Measurements from ENCODE around the gene MMAB. TPM values are rescaled to one million over a fixed set of nuclear protein-coding genes. Genes with fewer than 3 reads are reported as not detected.

MMAB gene
- total RNA-seq, 2 donors from 2014 or later = 23.1 to 79.2 TPM

- DNase-seq (ENCODE audit: low spot score) = no peak
- Histone ChIP-seq H3K27ac (no peak overlapping the region), H3K4me1 (replicated peaks) (no peaks in the 10 kb centered on the region), H3K27me3 (replicated peaks; ENCODE audit: insufficient read depth) (no peaks in the 10 kb centered on the region), H3K36me3 (peaks cover 0 to 3% of the 10 kb centered on the region in 2 donors), H3K9me3 (no peaks in the 10 kb centered on the region), H3K4me3 (no peak overlapping the region)
- TF ChIP-seq CTCF (IDR thresholded peaks at IDR 0.05) (no peak), POLR2AphosphoS5 (IDR thresholded peaks at IDR 0.05) (no peak), POLR2A (IDR thresholded peaks at IDR 0.05) (no peak)
- 87% methylated on average over 26 of the region's 26 CpGs for WGBS
- intact Hi-C loops (cut with DNase I) = no loop called here
These were observed 15.3 kb upstream of the MMAB start for GRCh38 chr12:109588461-109589239.

GRCh38 chr12:109587921-109588320 lies 14.6 kb upstream of the MMAB start:
- WGBS = 91% methylated on average over 16 of the region's 18 CpGs
- DNase-seq (ENCODE audit: low spot score) = no peak
- no peak for TF ChIP-seq CTCF (IDR thresholded peaks at IDR 0.05)
- TF ChIP-seq POLR2A (IDR thresholded peaks at IDR 0.05) = no peak
- TF ChIP-seq POLR2AphosphoS5 (IDR thresholded peaks at IDR 0.05) = no peak
- Histone ChIP-seq H3K4me1 (replicated peaks) (no peaks in the 10 kb centered on the region), H3K4me3 (no peak overlapping the region), H3K9me3 (no peaks in the 10 kb centered on the region), H3K27me3 (replicated peaks; ENCODE audit: insufficient read depth) (no peaks in the 10 kb centered on the region), H3K27ac (no peak overlapping the region), H3K36me3 (peaks cover 0 to 3% of the 10 kb centered on the region in 2 donors)
- intact Hi-C loops (cut with DNase I) = no loop called here

GRCh38 chr12:109586385-109587296 lies 13.3 kb upstream of the MMAB start:
- no peaks in the 10 kb centered on the region for H3K27me3 ChIP-seq (replicated peaks; ENCODE audit: insufficient read depth)
- no peaks in the 10 kb centered on the region for H3K4me1 ChIP-seq (replicated peaks)
- H3K9me3 ChIP-seq = no peaks in the 10 kb centered on the region
- no peak overlapping the region for H3K4me3 ChIP-seq
- WGBS = 87% methylated on average over 10 of the region's 10 CpGs
- H3K27ac ChIP-seq = no peak overlapping the region
- DNase-seq (ENCODE audit: low spot score) = no peak
- no peak for TF ChIP-seq POLR2AphosphoS5 (IDR thresholded peaks at IDR 0.05)
- no peak for TF ChIP-seq CTCF (IDR thresholded peaks at IDR 0.05)
- TF ChIP-seq POLR2A (IDR thresholded peaks at IDR 0.05) = no peak
- intact Hi-C loops (cut with DNase I) = no loop called here
- H3K36me3 ChIP-seq = peaks cover 0 to 3% of the 10 kb centered on the region in 2 donors

- no peaks in the 10 kb centered on the region for H3K9me3 ChIP-seq
- intact Hi-C loops (cut with DNase I) = no loop called here
- no peak for TF ChIP-seq POLR2A (IDR thresholded peaks at IDR 0.05)
- no peaks in the 10 kb centered on the region for H3K27me3 ChIP-seq (replicated peaks; ENCODE audit: insufficient read depth)
- no peaks in the 10 kb centered on the region for H3K4me1 ChIP-seq (replicated peaks)
- peaks cover 0 to 3% of the 10 kb centered on the region in 2 donors for H3K36me3 ChIP-seq
- 100% methylated on average over 2 of the region's 2 CpGs for WGBS
- no peak for DNase-seq (ENCODE audit: low spot score)
- H3K4me3 ChIP-seq = no peak overlapping the region
- no peak overlapping the region for H3K27ac ChIP-seq
These were observed 10.4 kb upstream of the MMAB start for GRCh38 chr12:109583733-109584132.

- intact Hi-C loops (cut with DNase I) = no loop called here
- DNase-seq (ENCODE audit: low spot score) = no peak
- Histone ChIP-seq H3K27me3 (replicated peaks; ENCODE audit: insufficient read depth) (no peaks in the 10 kb centered on the region), H3K9me3 (no peaks in the 10 kb centered on the region), H3K4me3 (no peak overlapping the region), H3K4me1 (replicated peaks) (no peaks in the 10 kb centered on the region), H3K27ac (no peak overlapping the region), H3K36me3 (peaks cover 0 to 3% of the 10 kb centered on the region in 2 donors)
- 77% methylated on average over 5 of the region's 5 CpGs for WGBS
- TF ChIP-seq POLR2AphosphoS5 (IDR thresholded peaks at IDR 0.05) = no peak
- no peak for TF ChIP-seq POLR2A (IDR thresholded peaks at IDR 0.05)
- TF ChIP-seq CTCF (IDR thresholded peaks at IDR 0.05) = no peak
These were observed 9.3 kb upstream of the MMAB start for GRCh38 chr12:109582636-109583035.
